Measurements from ENCODE around the gene COL9A3.

COL9A3 gene

DNA sequence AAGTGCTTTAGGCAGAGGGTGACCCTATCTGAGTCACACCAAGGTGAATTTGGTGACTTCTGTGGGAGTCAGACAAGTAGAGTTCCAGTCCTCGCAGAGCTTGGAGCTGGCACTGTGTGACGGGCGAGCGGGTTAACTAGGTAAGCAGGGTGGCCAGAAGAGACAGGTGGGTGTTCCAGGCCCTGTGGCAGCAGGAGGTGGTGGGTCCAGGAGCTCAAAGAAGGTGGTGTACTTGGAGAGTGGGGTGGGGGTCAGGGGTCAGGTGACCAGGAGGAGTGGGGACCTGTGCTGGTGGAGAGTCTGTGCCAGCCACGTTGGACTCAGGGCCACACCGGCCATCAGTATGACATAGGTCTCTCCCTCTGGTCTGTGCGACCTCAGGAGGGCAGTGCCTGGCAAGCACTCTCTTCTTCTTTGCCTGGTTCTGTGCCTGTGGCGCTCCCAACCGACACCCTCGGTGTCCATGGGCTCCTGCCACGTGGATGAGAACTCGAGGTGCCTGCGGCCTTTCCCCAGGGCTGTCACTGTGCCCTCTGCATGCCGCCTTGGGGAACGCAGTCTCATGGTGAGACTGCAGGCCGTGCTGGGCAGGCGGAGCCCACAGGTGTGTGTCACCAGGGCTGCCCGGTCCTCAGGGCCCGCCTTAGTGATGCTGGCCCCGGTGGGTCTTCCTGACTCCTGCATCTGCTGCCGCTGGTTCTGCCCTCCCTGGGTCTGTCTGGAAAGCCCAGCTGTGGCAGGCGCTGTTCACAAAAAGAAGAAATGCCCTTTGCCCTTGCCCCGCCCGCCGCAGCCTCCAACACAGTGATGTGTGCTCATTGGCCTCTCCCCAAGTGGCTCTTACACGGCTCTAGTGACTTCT is 18.9 kb upstream of the COL9A3 start:
- DNase-seq: no peak

DNA sequence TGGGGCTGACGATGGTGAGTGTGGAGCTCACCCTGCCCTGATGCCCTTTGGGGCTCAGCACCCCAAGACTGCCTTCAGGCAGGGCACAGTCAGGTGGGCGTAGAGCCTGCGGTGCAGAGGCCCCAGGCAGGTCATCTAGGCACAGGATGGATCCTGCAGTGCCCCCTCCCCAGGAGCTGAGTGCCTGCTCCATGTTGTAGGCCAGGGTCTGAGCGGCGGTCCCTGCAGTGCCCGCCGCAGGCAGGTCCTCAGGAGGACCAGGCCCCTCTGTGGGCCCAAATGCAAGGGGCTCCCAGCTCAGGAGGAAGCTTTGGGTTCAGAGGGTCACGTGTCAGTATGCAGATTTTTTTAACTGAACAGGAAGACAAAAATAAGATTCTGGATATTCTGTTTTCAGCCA is 17.8 kb upstream of the COL9A3 start:
- no peak for DNase-seq

DNA sequence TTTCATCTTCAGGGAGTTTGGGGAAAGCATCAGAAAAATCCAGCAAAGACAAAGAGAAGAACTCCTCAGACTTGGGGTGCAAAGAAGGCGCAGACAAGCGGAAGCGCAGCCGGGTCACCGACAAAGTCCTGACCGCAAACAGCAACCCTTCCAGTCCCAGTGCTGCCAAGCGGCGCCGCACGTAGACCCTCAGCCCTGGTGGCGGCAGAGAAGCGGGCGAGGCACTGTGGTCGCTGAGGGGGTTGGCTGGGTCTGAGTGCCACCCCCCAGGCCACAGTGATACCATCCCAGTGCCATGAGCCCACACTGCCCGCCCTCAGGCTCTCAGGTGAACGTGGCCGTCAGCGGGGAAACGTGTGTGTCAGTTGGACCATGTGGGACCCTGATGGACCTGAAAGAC is 17.4 kb upstream of the COL9A3 start:
- no peak for DNase-seq

DNA sequence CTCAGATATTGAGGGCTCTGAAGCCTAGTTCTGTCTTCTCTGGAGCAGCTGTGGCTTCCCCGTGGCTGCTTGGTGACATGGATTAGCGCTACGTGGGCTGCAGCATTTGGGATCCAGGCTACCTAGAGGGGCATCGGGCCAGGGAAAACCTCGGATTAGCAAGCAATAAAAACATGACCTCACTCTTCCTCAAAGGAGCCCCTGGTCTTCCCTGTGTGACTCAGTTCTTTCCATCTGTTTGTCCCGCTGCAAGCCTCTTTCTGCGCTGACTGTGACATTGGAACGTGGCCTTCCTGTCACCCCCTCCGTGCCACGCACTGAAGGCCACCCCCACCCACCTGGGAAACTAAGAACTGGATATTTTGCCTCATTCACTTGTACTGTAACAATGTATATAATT is 17.0 kb upstream of the COL9A3 start:
- DNase-seq: no peak

DNA sequence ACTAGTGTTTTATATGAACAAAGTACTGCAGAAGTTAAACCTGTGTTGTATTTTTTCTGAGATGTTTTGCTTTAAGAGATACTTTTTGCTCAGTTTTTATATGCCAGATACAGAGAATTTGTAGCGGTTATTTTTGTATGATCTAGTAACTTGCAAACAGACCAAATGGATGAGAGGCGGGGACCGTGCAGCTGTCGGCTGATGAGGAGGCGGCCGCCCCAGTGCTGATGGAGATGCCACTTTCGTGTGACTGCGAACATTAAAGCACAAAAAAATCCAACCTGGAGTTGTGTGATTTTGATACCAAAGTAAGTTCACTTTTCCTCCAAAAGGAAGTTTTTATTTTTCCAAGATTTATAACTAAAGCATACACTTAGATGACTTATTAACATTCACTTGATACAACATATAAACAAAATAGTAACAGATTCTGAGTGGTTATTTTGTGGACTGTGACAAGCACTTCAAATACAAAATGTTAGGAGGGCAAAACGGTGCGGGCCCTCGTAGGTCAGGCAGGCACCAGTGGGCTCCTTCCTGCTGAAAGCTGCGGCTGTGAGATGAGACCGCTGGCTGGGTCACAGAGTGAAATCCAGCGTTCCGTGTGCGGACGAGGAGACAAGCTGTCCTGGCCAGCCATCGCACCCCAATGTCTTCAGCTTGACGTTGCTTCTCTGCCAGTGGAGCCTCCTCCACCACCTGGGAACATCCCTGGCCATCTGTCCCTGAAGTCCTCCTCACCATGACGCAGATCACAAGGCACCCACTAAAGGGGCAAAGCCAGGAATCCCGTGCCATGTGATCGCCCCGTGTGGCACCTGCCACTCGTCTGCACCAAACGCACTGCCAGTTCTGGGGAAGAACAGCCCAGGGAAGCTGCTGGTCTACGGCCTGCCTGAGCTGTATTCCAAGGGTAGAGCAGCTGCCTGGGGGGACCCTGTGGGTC is 16.3 kb upstream of the COL9A3 start:
- no peak for DNase-seq

DNA sequence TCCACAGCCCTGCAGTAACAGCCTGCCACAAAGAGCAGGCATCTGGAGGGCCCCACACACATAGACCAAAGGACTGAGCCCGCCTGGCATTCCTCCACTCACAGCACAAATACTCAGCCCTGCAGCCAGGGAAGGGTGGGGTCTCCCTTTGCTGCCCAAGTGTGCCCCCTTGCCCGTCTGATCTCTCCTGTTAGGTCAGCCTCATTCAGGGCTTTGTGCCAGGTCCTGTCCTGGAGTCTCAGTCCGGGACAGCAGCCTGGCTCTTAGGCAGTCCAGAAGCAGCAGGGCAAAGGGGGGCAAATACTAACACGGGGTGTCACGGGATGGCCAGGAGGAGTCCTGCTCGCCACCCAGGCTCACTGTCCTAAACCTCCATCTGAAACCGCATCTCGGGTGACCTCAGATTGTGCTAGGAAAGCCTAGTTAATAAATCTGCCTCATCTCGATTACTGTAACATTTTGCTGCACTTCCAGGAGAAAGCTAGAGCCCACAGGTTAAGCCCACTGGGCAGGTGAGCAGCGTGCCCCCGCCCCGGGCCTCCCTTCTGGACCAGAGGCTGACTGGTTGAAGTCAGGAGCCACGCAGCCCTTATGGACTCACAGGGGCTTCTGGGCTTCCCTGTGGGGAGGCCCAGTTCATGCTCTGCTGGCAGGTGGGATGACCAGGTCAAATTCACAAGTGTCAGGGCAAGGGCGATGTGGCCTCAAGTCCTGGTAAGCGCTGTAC is 15.4 kb upstream of the COL9A3 start:
- DNase-seq: no peak

DNA sequence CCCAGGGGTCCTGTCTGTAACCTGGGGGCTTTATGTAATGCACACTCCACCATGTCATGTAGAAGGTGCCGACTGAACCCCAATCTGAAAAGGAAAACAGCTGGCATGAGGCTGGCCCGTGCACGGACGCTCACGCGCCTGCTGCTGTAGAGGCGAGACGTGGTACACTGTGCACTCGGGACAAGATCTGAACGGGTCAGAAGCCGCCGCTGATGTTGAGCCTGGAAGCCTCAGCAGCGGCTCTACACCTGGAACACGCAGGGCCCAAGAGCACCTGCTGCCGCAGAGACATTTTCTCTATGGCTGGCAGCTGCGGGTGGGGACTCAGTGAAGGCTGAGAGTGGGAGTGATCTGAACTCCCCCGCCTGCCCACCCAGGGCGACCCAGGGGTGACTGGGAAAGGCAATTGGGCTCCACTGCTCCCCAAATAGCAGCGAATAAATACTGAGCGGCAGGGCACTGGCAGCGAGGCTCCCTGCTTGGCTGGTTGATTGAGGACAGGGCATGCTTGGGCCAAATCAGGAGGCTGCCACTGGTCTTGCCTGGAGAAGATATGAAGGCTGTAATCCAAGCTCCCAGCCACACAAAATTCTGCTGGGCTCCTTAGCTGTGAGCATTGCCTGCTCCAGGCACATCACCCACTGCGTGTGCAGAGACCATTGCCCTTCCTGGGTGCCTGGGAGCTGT is 14.7 kb upstream of the COL9A3 start:
- DNase-seq: no peak

DNA sequence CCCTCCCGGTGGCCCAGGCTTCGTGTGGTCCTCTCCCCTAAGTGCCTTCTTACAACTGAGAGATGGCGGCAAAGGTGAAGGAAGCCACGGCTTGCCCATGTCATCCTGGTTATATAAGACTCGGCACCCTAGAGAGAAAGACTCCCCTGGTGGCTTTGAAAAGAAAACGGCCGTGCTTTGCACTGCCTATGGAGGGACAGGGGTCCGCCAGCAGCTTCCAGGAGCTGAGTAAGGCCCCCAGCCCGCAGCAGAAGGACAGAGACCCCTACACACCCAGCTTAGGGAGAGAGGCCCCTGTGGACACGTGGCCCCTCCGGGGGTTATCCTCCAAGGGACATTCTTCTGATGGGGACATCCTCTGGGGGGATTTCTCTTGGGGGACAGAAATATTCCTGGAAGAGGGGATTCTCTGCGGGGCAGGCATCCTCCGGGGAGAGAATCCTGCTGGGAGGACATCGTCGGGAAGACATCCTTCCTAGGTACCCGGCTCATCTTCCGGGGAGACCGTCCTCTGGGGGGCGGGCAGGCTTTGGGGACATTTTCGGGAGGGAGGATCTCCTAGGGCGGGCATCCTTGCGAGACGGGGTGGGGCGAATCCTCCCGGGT is 12.7 kb upstream of the COL9A3 start:
- no peak for DNase-seq

DNA sequence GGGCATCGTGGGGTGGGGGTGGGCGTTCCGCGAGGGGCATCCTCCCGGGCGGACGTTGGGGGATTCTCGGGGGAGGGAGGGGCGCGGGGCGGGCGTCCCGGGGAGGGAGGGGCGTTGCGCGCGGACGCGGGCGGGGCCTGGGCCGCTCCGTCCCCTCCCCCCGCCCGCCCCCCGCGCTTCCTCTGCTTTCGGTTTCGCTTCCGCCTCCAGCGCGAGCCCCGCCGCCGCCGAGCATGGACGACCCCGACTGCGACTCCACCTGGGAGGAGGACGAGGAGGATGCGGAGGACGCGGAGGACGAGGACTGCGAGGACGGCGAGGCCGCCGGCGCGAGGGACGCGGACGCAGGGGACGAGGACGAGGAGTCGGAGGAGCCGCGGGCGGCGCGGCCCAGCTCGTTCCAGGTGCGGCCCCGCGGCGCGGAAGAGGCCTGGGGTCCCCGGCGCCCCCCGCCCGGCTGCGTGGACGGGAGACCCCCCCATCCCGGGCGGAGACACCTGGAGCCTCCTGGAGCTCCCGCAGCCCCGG is 12.2 kb upstream of the COL9A3 start, which contains the start of gene OGFR:
Gene OGFR (plus strand): TSS at position 209 of the 528 bp plus-strand sequence. CDS start 25 bp downstream, at position 234.
- DNase-seq: peak; percentile 71

DNA sequence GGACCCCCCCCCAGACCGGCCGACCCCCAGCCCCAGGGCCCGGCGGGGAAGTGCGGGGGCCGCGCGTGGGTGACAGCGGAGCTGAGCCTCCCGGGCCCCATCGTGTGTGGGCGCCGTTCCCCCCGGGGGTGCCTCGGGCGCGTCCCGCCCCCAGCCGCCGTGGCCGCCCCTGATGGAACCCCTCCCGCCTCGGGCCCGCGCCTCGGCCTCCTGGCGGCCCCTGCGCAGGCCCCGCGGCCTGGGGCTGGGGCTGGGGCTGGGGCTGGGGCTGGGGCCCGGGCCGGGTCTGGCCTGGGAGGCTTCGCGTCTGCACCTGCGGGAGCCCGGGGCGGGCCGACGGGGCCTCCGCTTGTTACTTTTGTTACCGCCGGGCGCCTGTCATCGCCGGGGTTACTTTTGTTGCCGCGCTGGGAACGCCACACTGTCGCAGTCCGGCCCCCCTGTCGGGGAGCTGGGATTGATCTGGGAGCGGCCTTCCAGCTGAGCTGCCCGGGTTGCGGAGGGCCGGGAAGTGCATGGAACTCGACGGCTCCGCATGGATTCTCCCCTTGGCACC is 11.6 kb upstream of the COL9A3 start:
- peak; percentile 51 to 75 for DNase-seq

DNA sequence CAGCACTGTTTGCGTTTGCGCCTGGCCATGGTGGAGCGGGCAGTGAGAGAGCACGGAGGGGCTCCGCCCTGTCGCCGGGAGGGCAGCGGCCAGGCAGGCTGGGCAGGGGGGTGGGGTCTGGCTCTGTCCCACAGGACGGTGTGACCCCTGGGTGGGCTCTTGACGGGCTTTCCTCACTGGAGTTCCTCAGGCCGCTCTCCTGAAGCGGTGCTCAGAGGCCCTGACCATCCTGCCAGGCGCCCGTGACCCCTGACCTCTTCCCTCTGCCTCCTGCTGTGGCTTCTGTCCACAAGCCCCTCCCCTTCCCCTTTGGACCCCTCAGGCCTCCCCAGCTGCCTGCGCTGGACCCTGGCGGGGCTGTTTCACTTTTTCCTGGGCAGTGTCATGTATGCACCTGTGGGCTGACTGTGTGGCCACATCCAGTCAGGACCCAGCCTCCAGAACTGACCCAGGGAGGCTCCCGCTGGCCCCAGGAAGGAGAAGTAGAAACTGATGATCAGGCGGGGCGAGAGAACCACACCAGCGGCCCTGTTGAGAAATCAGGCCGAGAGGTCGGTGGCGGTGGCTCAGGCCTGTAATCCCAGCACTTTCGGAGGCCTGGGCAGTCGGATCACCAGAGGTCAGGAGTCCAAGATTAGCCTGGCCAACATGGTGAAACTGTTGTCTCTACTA is 11.0 kb upstream of the COL9A3 start:
- no peak for DNase-seq

DNA sequence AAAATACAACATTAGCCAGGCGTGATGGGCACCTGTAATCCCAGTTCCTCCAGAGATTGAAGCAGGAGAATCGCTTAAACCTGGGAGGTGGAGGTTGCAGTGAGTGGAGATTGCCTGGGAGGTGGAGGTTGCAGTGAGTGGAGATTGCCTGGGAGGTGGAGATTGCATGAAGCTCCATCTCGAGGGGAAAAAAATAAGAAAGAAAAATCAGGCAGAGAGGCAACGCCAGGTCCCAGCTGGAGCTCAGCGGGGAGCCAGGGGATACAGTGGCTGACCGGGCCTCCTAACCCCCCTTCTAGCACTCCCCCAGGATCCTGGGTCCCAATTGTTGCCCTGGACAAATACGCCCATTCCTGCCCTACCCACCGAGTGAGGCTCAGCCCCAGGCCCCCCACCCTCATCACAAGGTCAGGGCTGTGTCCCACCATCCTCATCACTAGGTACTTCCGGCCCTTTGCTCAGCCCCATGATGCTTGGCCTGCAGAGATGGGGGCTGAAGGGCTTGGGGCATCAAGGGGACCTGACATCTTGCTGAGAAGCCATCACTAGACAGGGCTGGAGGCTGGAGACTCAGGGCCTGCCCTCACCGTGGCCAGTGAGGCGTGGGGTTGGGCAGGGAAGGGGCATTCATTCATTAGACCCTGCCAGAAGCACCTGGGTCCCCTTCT is 10.3 kb upstream of the COL9A3 start:
- DNase-seq: no peak

DNA sequence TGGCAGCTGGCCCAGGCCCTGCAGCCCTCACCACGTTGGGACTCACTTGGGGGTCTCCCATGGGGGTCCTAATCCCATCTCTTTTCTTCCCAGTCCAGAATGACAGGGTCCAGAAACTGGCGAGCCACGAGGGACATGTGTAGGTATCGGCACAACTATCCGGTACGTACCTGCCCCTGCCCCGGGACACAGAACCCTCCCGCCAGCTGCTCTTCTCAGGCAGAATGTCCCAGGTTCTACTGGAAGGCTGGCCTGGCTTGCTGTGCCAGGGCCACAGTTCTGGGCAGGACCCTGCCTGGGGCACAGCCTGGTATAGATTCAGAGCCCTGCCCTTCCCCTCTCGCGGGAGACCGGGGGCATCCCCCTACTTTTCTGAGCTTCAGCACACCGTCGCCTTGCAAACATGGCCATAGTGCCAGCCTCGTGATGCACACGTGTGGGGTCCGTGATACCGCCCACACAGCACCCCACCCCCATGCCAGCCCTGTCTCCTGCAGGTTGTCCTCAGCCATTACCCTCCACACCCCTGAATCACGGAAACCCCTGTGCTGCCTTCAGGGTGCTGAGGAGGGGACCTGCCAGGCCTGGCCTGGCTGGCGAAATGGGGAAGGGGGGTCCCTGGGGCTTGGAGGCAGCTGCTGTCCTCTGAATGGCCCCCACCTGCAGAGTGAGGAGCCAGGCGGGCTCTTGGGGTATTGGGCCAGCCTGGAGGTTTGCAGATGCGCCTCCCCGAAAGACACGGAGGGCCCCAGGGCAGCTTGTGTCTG is 9.2 kb upstream of the COL9A3 start:
- DNase-seq: no peak

DNA sequence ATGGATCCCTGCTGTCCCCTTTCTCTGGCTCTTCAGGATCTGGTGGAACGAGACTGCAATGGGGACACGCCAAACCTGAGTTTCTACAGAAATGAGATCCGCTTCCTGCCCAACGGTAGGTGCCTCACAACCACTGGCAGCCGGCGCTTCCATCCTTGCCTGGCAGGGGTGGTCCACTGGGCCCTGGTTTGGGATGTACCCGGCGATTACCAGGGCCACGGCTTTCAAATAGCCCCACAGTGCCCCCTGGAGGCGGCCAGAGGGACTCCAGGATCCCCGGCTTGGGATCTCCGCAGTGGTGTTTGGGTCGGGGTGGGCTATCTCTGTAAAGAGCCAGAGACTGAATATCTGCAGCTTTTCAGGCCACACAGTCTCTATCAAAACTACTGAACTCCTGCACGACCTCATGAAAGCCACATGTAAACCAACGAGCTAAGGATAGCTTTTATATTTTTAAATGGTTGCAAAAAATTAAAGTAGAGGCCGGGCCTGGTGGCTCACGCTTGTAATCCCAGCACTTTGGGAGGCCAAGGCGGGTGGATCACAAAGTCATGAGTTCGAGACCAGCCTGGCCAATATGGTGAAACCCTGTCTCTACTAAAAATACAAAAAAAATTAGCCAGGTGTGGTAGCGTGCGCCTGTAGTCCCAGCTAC is 8.5 kb upstream of the COL9A3 start:
- DNase-seq: peak; percentile 58 to 76

DNA sequence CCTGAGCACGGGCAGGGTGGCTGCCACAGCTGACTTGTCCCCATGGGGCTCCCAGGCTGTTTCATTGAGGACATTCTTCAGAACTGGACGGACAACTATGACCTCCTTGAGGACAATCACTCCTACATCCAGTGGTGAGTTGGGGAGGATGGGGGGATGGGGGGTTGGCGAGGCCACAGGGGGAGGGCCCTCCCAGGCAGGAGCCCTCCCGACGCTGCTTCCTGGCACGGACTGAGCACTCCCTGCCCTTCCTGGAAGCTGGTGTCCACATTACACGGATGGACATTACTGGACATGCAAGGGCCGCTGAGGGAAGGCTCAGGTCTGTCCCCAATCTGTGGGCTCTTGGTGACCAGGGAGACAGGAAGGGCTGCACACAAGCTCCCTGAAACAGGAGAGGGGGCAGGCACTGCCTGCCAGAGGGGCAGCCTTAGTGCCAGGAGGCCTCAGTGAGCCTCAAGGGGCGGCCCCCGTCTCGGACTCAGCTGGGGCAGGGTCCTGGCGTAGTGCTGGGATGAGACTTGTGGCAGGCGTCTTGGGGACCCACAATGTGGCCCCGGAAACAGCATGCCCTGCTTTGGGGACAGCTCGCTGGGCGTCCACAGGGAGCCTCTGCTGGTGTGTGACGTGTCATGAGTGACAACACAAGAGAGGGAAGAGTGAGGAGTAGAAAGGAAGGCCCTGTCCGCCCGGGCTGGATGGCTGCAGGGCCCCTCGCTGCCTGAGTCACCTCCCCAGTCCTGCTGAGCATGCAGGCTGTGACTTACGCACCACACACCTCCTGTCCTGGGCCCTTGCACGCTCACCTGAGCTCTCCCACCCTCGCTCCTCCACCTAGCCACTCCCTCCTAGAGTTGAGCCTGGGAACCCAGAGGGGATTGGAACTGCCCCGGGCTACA is 7.1 kb upstream of the COL9A3 start:
- no peak for DNase-seq

DNA sequence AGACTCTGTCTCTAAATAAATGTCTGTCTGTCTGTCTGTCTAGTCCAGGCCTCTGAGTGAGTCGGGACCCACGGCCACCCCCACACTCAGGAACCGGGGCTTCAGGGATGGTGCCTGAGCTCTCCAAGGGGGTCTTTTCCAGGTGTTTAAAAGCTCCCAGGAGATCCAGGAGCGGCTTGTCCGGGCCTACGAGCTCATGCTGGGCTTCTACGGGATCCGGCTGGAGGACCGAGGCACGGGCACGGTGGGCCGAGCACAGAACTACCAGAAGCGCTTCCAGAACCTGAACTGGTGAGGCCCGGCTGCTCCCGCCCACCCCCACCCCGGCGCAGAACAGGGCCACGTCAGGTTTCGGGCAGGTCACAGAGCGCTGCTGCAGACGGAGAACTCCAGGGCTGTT is 5.5 kb upstream of the COL9A3 start:
- no peak for DNase-seq

DNA sequence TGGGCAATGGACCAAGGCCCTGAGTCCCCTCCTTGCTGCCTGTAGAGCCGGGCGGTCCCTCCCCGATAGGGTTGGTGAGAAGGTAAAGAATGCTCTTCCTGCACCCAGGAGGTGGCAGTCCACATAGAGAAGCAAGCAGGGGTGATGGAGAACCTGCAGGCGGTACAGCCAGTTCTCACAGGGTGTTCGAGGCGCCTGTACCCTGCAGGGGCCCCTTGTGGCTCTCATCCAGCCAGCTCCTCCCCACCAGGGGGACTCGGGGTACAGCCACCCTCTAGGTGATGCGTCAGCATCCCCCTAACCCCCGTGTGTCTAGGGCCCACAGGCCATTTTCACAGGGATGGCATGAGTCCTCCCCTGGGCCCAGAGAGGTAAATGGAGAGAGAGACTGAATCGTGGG is 5.1 kb upstream of the COL9A3 start:
- no peak for DNase-seq

All from stimulated activated CD4-positive, alpha-beta T cell treated with anti-CD3 and anti-CD28 coated beads, Interleukin-4, amount 100 ng/mL, for 4 hours (primary cell).